Small intestine (tissue), 7 donors: ENCODE measurements around the gene PCDHB9. TPM values are rescaled to one million over a fixed set of nuclear protein-coding genes. Genes with fewer than 3 reads are reported as not detected.
"Not testable (repeated sequence)": the region's sequence is repeated elsewhere in the genome, so short reads cannot be mapped to it uniquely, and the experiment has no call there.

ENCODE experiments used
- DNase-seq, 2 donors: peaks; one replicate each; pipeline versions ENCODE4 v3.0.0 to v3.0.0-alpha.2; 2013
- FAIRE-seq: peaks from 2 replicates; lab custom pipeline; 2012; peaks lifted over from hg19 to GRCh38; lab: Jason Lieb, UNC
- H3K27ac ChIP-seq, 3 donors: one replicate each; pipeline ENCODE4 v1.5.1; 2013; ENCODE audit warnings: low read length in 2 of 3, mild to moderate bottlenecking in 2 of 3, control low read depth in 1 of 3, inconsistent platforms in 1 of 3, low read depth in 1 of 3, moderate library complexity in 1 of 3
- H3K27me3 ChIP-seq, 3 donors: one replicate each; pipeline ENCODE4 v1.6.1; 2013; ENCODE audit warnings: low read length in 3 of 3, inconsistent platforms in 1 of 3; ENCODE audit not compliant: control insufficient read depth in 3 of 3, insufficient read depth in 3 of 3
- H3K36me3 ChIP-seq, 3 donors: one replicate each; pipeline ENCODE4 v1.6.1; 2013; ENCODE audit warnings: low read length in 3 of 3, inconsistent platforms in 1 of 3, low read depth in 1 of 3, mild to moderate bottlenecking in 1 of 3, moderate library complexity in 1 of 3; ENCODE audit not compliant: control insufficient read depth in 3 of 3, insufficient read depth in 2 of 3
- H3K4me1 ChIP-seq, 3 donors: one replicate each; pipeline ENCODE4 v1.6.1; 2013; ENCODE audit warnings: low read length in 2 of 3, inconsistent platforms in 1 of 3, low read depth in 1 of 3, mild to moderate bottlenecking in 1 of 3, moderate library complexity in 1 of 3; ENCODE audit not compliant: control insufficient read depth in 3 of 3, insufficient read depth in 2 of 3
- H3K4me3 ChIP-seq, 3 donors: one replicate each; pipeline ENCODE4 v1.5.1; 2013; ENCODE audit warnings: low read length in 3 of 3, control low read depth in 1 of 3, inconsistent platforms in 1 of 3, low read depth in 1 of 3, mild to moderate bottlenecking in 1 of 3, moderate library complexity in 1 of 3
- H3K9me3 ChIP-seq, 2 donors: one replicate each; pipeline ENCODE4 v1.6.1; 2013; ENCODE audit warnings: low read depth in 1 of 2, low read length in 1 of 2; ENCODE audit not compliant: control insufficient read depth in 2 of 2, insufficient read depth in 1 of 2
- WGBS, 3 donors: extraction: QIAGEN DNeasy Blood & Tissue Kit; methylation state at CpG; one replicate each; pipeline ENCODE4 v1.1.7; 2013; 5-methylcytosine and 5-hydroxymethylcytosine counted together
- polyA plus RNA-seq, 4 donors: library from polyadenylated mRNA; stranded (reverse) in 3 of 4; unstranded in 1 of 4; fragments of 200-250 nt in 3 of 4; fragments of 120-200 nt in 1 of 4; gene quantifications; one replicate each; pipeline versions ENCODE4 v1.2.1 to v1.2.3, GENCODE V29; 2013
- donor health status: healthy with polysubstance abuse.
- donor health status: control.
- donor health status: control.
- donor health status: Bipolar disorder and iron deficiency.
- donor health status: healthy.

PCDHB9 gene
- polyA plus RNA-seq, 4 donors: 0.34 to 0.44 TPM; not detected in 2

- not testable (repeated sequence) for H3K27me3 ChIP-seq, DNase-seq, H3K27ac ChIP-seq, H3K4me3 ChIP-seq, H3K36me3 ChIP-seq, FAIRE-seq, H3K4me1 ChIP-seq
- 49 to 64% (median 57%) methylated on average over 27 to 35 of the region's 39 CpGs for WGBS, 3 donors
- H3K9me3 ChIP-seq: peaks cover 0 to 37% of the 10 kb centered on the region in 2 donors
These were observed 7.6 kb upstream of the PCDHB9 start for GRCh38 chr5:141179371-141179770.

GRCh38 chr5:141179876-141180275 lies 7.1 kb upstream of the PCDHB9 start:
- not testable (repeated sequence) for FAIRE-seq
- WGBS, 3 donors: 37 to 45% (median 42%) methylated on average over 11 to 27 of the region's 32 CpGs

GRCh38 chr5:141180313-141180712 lies 6.6 kb upstream of the PCDHB9 start:
- WGBS, 3 donors: 52 to 71% (median 59%) methylated on average over 1 of the region's 1 CpG
- H3K9me3 ChIP-seq: peaks cover 0 to 34% of the 10 kb centered on the region in 2 donors
- no peaks in the 10 kb centered on the region for H3K36me3 ChIP-seq
- H3K4me3 ChIP-seq: no peak overlapping the region
- no peak for DNase-seq
- H3K27ac ChIP-seq: no peak overlapping the region
- H3K4me1 ChIP-seq: no peaks in the 10 kb centered on the region
- H3K27me3 ChIP-seq: peaks cover 0 to 2% (median 0%) of the 10 kb centered on the region in 3 donors
- FAIRE-seq: no peak

More at GRCh38 chr5:141179876-141180275, 7.1 kb upstream of the PCDHB9 start:
- H3K4me3 ChIP-seq, H3K4me1 ChIP-seq, H3K27ac ChIP-seq, DNase-seq, H3K36me3 ChIP-seq, H3K27me3 ChIP-seq: not testable (repeated sequence)
- peaks cover 0 to 34% of the 10 kb centered on the region in 2 donors for H3K9me3 ChIP-seq

GRCh38 chr5:141182248-141182647 lies 4.7 kb upstream of the PCDHB9 start, which contains the start of gene PCDHB16:
Gene PCDHB16, plus strand, starts transcription at chr5:141182387. Its CDS starts 173 bp downstream, at chr5:141182560.
- H3K36me3 ChIP-seq: no peaks in the 10 kb centered on the region
- peaks cover 0 to 2% (median 0%) of the 10 kb centered on the region in 3 donors for H3K27me3 ChIP-seq
- H3K27ac ChIP-seq: no peak within 1 kb of the TSS
- WGBS, 3 donors: 15 to 31% (median 30%) methylated on average over 13 of the region's 13 CpGs
- H3K4me3 ChIP-seq: peak within 1 kb of the TSS in 1 of 3 donors; percentile 5
- FAIRE-seq (no peak), DNase-seq (no peak)
- peaks cover 0 to 40% of the 10 kb centered on the region in 2 donors for H3K9me3 ChIP-seq
- H3K4me1 ChIP-seq: no peaks in the 10 kb centered on the region

GRCh38 chr5:141184117-141184855 lies 2.7 kb upstream of the PCDHB9 start:
- H3K4me3 ChIP-seq, FAIRE-seq, H3K4me1 ChIP-seq, DNase-seq, H3K27ac ChIP-seq, H3K27me3 ChIP-seq, H3K36me3 ChIP-seq: not testable (repeated sequence)
- H3K9me3 ChIP-seq: peaks cover 0 to 38% of the 10 kb centered on the region in 2 donors
- 42 to 55% (median 55%) methylated on average over 24 to 58 of the region's 69 CpGs for WGBS, 3 donors

- not testable (repeated sequence) for H3K27ac ChIP-seq, H3K27me3 ChIP-seq, H3K4me3 ChIP-seq, FAIRE-seq, H3K4me1 ChIP-seq, H3K36me3 ChIP-seq, DNase-seq
- WGBS, 3 donors: 42 to 65% (median 60%) methylated on average over 24 to 34 of the region's 37 CpGs
- peaks cover 3 to 27% of the 10 kb centered on the region in 2 donors for H3K9me3 ChIP-seq
These were observed 1.7 kb downstream of the PCDHB9 start for GRCh38 chr5:141188682-141189081.

GRCh38 chr5:141189131-141189530 lies 2.2 kb downstream of the PCDHB9 start:
- H3K27me3 ChIP-seq, DNase-seq, H3K27ac ChIP-seq, H3K4me1 ChIP-seq, FAIRE-seq, H3K4me3 ChIP-seq, H3K36me3 ChIP-seq: not testable (repeated sequence)
- WGBS, 3 donors: 36 to 56% (median 48%) methylated on average over 11 to 34 of the region's 35 CpGs
- H3K9me3 ChIP-seq: peaks cover 3 to 26% of the 10 kb centered on the region in 2 donors

- Histone ChIP-seq H3K9me3 (peaks cover 3 to 19% of the 10 kb centered on the region in 2 donors), H3K36me3 (no peaks in the 10 kb centered on the region), H3K4me1 (no peaks in the 10 kb centered on the region), H3K27ac (no peak within 1 kb of the TSS), H3K4me3 (no peak within 1 kb of the TSS), H3K27me3 (peaks cover 0 to 5% (median 0%) of the 10 kb centered on the region in 3 donors)
- no peak for DNase-seq
- WGBS, 3 donors: 9 to 22% (median 19%) methylated on average over 10 of the region's 10 CpGs
- FAIRE-seq: no peak
These were observed 5.3 kb downstream of the PCDHB9 start, which contains the start of gene PCDHB10 for GRCh38 chr5:141192110-141192725. Gene PCDHB10, plus strand, starts transcription at chr5:141192353. Its CDS starts 200 bp downstream, at chr5:141192553.
